ENCODE measurements around the gene SPOP.

DNA sequence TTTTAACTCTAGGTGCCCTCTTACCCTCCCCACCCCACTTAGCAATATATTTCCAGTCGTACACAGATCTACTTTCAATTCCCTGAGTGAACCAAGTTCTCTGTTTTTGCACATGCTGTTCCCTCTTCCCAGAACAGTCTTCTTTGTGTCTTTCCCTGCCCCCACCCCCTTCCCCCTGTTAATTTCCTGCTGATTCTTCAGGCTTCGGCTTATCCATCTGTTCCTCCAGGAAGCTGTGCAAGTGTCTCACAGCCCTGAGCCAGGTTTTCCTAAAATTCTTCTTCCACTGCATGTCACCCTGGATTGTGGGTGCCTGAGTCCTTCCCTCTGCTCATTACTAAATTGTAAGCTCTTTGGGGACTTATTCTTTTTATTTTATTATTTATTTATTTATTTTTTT, 12.4 kb upstream of the SPOP start:
- TF ChIP-seq, protein P1, sequence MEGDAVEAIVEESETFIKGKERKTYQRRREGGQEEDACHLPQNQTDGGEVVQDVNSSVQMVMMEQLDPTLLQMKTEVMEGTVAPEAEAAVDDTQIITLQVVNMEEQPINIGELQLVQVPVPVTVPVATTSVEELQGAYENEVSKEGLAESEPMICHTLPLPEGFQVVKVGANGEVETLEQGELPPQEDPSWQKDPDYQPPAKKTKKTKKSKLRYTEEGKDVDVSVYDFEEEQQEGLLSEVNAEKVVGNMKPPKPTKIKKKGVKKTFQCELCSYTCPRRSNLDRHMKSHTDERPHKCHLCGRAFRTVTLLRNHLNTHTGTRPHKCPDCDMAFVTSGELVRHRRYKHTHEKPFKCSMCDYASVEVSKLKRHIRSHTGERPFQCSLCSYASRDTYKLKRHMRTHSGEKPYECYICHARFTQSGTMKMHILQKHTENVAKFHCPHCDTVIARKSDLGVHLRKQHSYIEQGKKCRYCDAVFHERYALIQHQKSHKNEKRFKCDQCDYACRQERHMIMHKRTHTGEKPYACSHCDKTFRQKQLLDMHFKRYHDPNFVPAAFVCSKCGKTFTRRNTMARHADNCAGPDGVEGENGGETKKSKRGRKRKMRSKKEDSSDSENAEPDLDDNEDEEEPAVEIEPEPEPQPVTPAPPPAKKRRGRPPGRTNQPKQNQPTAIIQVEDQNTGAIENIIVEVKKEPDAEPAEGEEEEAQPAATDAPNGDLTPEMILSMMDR (IDR thresholded peaks at IDR 0.05): no peak
- no peak for TF ChIP-seq POLR2A (IDR thresholded peaks at IDR 0.05)
